SK-N-SH treated with all-trans-retinoic acid at 6 μM for 48 hours (cell line): ENCODE data around the gene NLRP13.

Experiments
- ARNTL ChIP-seq: fragments of 450-650 bp; formaldehyde crosslinking; IDR thresholded peaks from 2 replicates; pipeline ENCODE4 v1.5.0; 2020; ENCODE audit warnings: low read depth, mild to moderate bottlenecking, moderate library complexity, borderline replicate concordance
- CREB5 ChIP-seq: fragments of 250-450 bp; sonication (Bioruptor Pico); IDR thresholded peaks from 2 replicates; pipeline ENCODE4 v1.5.1; 2020; ENCODE audit warnings: low read depth, mild to moderate bottlenecking, moderate library complexity
- ESRRG ChIP-seq: fragments of 250-450 bp; sonication (Bioruptor Pico); IDR thresholded peaks from 2 replicates; pipeline ENCODE4 v1.6.1; 2021; ENCODE audit warnings: mild to moderate bottlenecking
- ISL1 ChIP-seq: fragments of 250-450 bp; sonication (Bioruptor Pico); IDR thresholded peaks from 2 replicates; pipeline ENCODE4 v2.1.2; 2022; ENCODE audit warnings: mild to moderate bottlenecking, moderate library complexity
- PATZ1 ChIP-seq: fragments of 250-450 bp; sonication (Bioruptor Pico); IDR thresholded peaks from 2 replicates; pipeline ENCODE4 v1.8.0; 2020; ENCODE audit warnings: mild to moderate bottlenecking, moderate library complexity, borderline replicate concordance
- RARB ChIP-seq: fragments of 250-450 bp; sonication (Bioruptor Pico); IDR thresholded peaks from 2 replicates; pipeline ENCODE4 v1.8.0; 2021; ENCODE audit warnings: mild to moderate bottlenecking, moderate library complexity
- SNAI2 ChIP-seq: fragments of 250-450 bp; sonication (Bioruptor Pico); IDR thresholded peaks from 2 replicates; pipeline ENCODE4 v1.5.0; 2020; ENCODE audit warnings: mild to moderate bottlenecking, moderate library complexity
- TCF4 ChIP-seq: fragments of 250-450 bp; sonication (Bioruptor Pico); IDR thresholded peaks from 2 replicates; pipeline ENCODE4 v1.8.0; 2021; ENCODE audit warnings: mild to moderate bottlenecking, moderate library complexity, borderline replicate concordance
- TOX ChIP-seq: fragments of 250-450 bp; sonication (Bioruptor Pico); IDR thresholded peaks from 2 replicates; pipeline ENCODE4 v1.8.0; 2021; ENCODE audit warnings: mild to moderate bottlenecking, moderate library complexity, borderline replicate concordance
- ZC3H10 ChIP-seq: fragments of 250-450 bp; sonication (Bioruptor Pico); IDR thresholded peaks from 2 replicates; pipeline ENCODE4 v1.5.1; 2021; ENCODE audit warnings: mild to moderate bottlenecking, moderate library complexity
- ZFP3 ChIP-seq: fragments of 250-450 bp; sonication (Bioruptor Pico); IDR thresholded peaks from 2 replicates; pipeline ENCODE4 v1.5.0; 2020; ENCODE audit warnings: mild to moderate bottlenecking, moderate library complexity
- ZNF8 ChIP-seq: fragments of 450-650 bp; formaldehyde crosslinking; IDR thresholded peaks from 2 replicates; pipeline ENCODE4 v1.5.0; 2020; ENCODE audit warnings: mild to moderate bottlenecking, moderate library complexity

GRCh38 chr19:55956431-55956830, 24.3 kb upstream of the NLRP13 start:
- TF ChIP-seq ZFP3 = no peak
- TF ChIP-seq ESRRG (CRISPR knock-in tag) = no peak
- TF ChIP-seq PATZ1 (CRISPR knock-in tag) = no peak
- no peak for TF ChIP-seq CREB5 (CRISPR knock-in tag)
- TF ChIP-seq ISL1 (CRISPR knock-in tag) = no peak
- no peak for TF ChIP-seq ZNF8 (CRISPR knock-in tag)
- no peak for TF ChIP-seq TOX (CRISPR knock-in tag)
- TF ChIP-seq ARNTL (CRISPR knock-in tag) = no peak
- TF ChIP-seq ZC3H10 = no peak
- TF ChIP-seq TCF4 (CRISPR knock-in tag) = no peak
- no peak for TF ChIP-seq RARB (CRISPR knock-in tag)
- TF ChIP-seq SNAI2 (CRISPR knock-in tag) = no peak
